PC-9 (cell line): ENCODE data around the gene CCNL1.

Experiments used
- CTCF ChIP-seq: fragments of 200-600 bp; sonication (generic); conservative IDR thresholded peaks from 2 replicates; pipeline ENCODE4 v1.6.1; 2017; ENCODE audit warnings: mixed run types, antibody characterized with exemption, mild to moderate bottlenecking, moderate library complexity
- EZH2 ChIP-seq: fragments of 200-600 bp; sonication (generic); IDR thresholded peaks from 2 replicates; pipeline ENCODE4 v1.8.0; 2017; ENCODE audit warnings: antibody characterized with exemption, low read depth

- no peak for TF ChIP-seq CTCF
- no peak for TF ChIP-seq EZH2
Observed at GRCh38 chr3:157155591-157155990, 4.4 kb downstream of the CCNL1 start.
